Measurements from ENCODE around the gene KNDC1.

Gene KNDC1

GRCh38 chr10:133158756-133159610 lies 1.0 kb upstream of the KNDC1 start:
- in situ Hi-C loops (cut with MboI; ENCODE audit: low sequenced_read_pairs) = no loop called here

- in situ Hi-C loops (cut with MboI; ENCODE audit: low sequenced_read_pairs) = no loop called here
Observed at GRCh38 chr10:133159611-133159949, 439 bp upstream of the KNDC1 start.

GRCh38 chr10:133160826-133161471 lies 930 bp downstream of the KNDC1 start:
- in situ Hi-C loops (cut with MboI; ENCODE audit: low sequenced_read_pairs) = no loop called here

GRCh38 chr10:133161486-133162109 lies 1.6 kb downstream of the KNDC1 start:
- in situ Hi-C loops (cut with MboI; ENCODE audit: low sequenced_read_pairs) = no loop called here

- in situ Hi-C loops (cut with MboI; ENCODE audit: low sequenced_read_pairs) = no loop called here
Observed at GRCh38 chr10:133162178-133162909, 2.3 kb downstream of the KNDC1 start.

GRCh38 chr10:133162910-133163856 lies 3.2 kb downstream of the KNDC1 start:
- in situ Hi-C loops (cut with MboI; ENCODE audit: low sequenced_read_pairs) = no loop called here

- in situ Hi-C loops (cut with MboI; ENCODE audit: low sequenced_read_pairs) = no loop called here
Observed at GRCh38 chr10:133163889-133164815, 4.1 kb downstream of the KNDC1 start.

GRCh38 chr10:133164816-133165555 lies 5.0 kb downstream of the KNDC1 start:
- in situ Hi-C loops (cut with MboI; ENCODE audit: low sequenced_read_pairs) = no loop called here

GRCh38 chr10:133165556-133166503 lies 5.8 kb downstream of the KNDC1 start:
- in situ Hi-C loops (cut with MboI; ENCODE audit: low sequenced_read_pairs) = no loop called here

- in situ Hi-C loops (cut with MboI; ENCODE audit: low sequenced_read_pairs) = no loop called here
Observed at GRCh38 chr10:133166504-133166827, 6.4 kb downstream of the KNDC1 start.

- in situ Hi-C loops (cut with MboI; ENCODE audit: low sequenced_read_pairs) = no loop called here
Observed at GRCh38 chr10:133166828-133167692, 7.0 kb downstream of the KNDC1 start.

- in situ Hi-C loops (cut with MboI; ENCODE audit: low sequenced_read_pairs) = no loop called here
Observed at GRCh38 chr10:133167693-133168616, 7.9 kb downstream of the KNDC1 start.

GRCh38 chr10:133168617-133169031 lies 8.6 kb downstream of the KNDC1 start:
- in situ Hi-C loops (cut with MboI; ENCODE audit: low sequenced_read_pairs) = no loop called here

GRCh38 chr10:133169173-133169947 lies 9.3 kb downstream of the KNDC1 start:
- in situ Hi-C loops (cut with MboI; ENCODE audit: low sequenced_read_pairs) = no loop called here

GRCh38 chr10:133170092-133170491 lies 10.1 kb downstream of the KNDC1 start:
- in situ Hi-C loops (cut with MboI; ENCODE audit: low sequenced_read_pairs) = no loop called here

Data from HL-60/S4 treated with retinoic acid at 250 ng/mL for 4 days and 3 days (cell line).